Measurements from ENCODE around the gene NOTCH1.

NOTCH1 gene

GRCh38 chr9:136515276-136515675, 30.6 kb downstream of the NOTCH1 start:
- no peak for TF ChIP-seq POLR2AphosphoS5 (IDR thresholded peaks at IDR 0.05; ENCODE audit: low read depth)
- TF ChIP-seq SPI1 (IDR thresholded peaks at IDR 0.05; ENCODE audit: borderline replicate concordance, low read depth) = no peak
- TF ChIP-seq GABPA (IDR thresholded peaks at IDR 0.05; ENCODE audit: low read depth) = no peak
- no peak for TF ChIP-seq CTCF (IDR thresholded peaks at IDR 0.05; ENCODE audit: insufficient read depth, low read length)
- no peak for DNase-seq (ENCODE audit: low read depth in 1 of 2, low spot score in 1 of 2)
- H3K27ac ChIP-seq (replicated peaks) = no peak overlapping the region
- H3K4me3 ChIP-seq (replicated peaks; ENCODE audit: insufficient read depth, low read length) = no peak overlapping the region
- no peaks in the 10 kb centered on the region for H3K27me3 ChIP-seq (ENCODE audit: insufficient read depth, poor library complexity, severe bottlenecking)

GRCh38 chr9:136514022-136514714, 31.7 kb downstream of the NOTCH1 start:
- Histone ChIP-seq H3K27ac (replicated peaks) (no peak overlapping the region), H3K27me3 (ENCODE audit: insufficient read depth, poor library complexity, severe bottlenecking) (no peaks in the 10 kb centered on the region), H3K4me3 (replicated peaks; ENCODE audit: insufficient read depth, low read length) (no peak overlapping the region)
- TF ChIP-seq POLR2AphosphoS5 (IDR thresholded peaks at IDR 0.05; ENCODE audit: low read depth) (no peak), REST (IDR thresholded peaks at IDR 0.05; ENCODE audit: insufficient replicate concordance, low read depth) (no peak), GABPA (IDR thresholded peaks at IDR 0.05; ENCODE audit: low read depth) (no peak), CTCF (IDR thresholded peaks at IDR 0.05; ENCODE audit: insufficient read depth, low read length) (no peak), SPI1 (IDR thresholded peaks at IDR 0.05; ENCODE audit: borderline replicate concordance, low read depth) (no peak)
- DNase-seq (ENCODE audit: low read depth in 1 of 2, low spot score in 1 of 2) = no peak

GRCh38 chr9:136513191-136513590, 32.7 kb downstream of the NOTCH1 start:
- no peak for DNase-seq (ENCODE audit: low read depth in 1 of 2, low spot score in 1 of 2)
- TF ChIP-seq REST (IDR thresholded peaks at IDR 0.05; ENCODE audit: insufficient replicate concordance, low read depth) = no peak
- no peak for TF ChIP-seq CTCF (IDR thresholded peaks at IDR 0.05; ENCODE audit: insufficient read depth, low read length)
- no peak for TF ChIP-seq GABPA (IDR thresholded peaks at IDR 0.05; ENCODE audit: low read depth)
- TF ChIP-seq SPI1 (IDR thresholded peaks at IDR 0.05; ENCODE audit: borderline replicate concordance, low read depth) = no peak
- TF ChIP-seq POLR2AphosphoS5 (IDR thresholded peaks at IDR 0.05; ENCODE audit: low read depth) = no peak
- Histone ChIP-seq H3K4me3 (replicated peaks; ENCODE audit: insufficient read depth, low read length) (no peak overlapping the region), H3K27ac (replicated peaks) (no peak overlapping the region), H3K27me3 (ENCODE audit: insufficient read depth, poor library complexity, severe bottlenecking) (no peaks in the 10 kb centered on the region)

GRCh38 chr9:136512651-136513071, 33.2 kb downstream of the NOTCH1 start:
- Histone ChIP-seq H3K27ac (replicated peaks) (no peak overlapping the region), H3K4me3 (replicated peaks; ENCODE audit: insufficient read depth, low read length) (no peak overlapping the region), H3K27me3 (ENCODE audit: insufficient read depth, poor library complexity, severe bottlenecking) (no peaks in the 10 kb centered on the region)
- DNase-seq (ENCODE audit: low read depth in 1 of 2, low spot score in 1 of 2) = no peak
- TF ChIP-seq SPI1 (IDR thresholded peaks at IDR 0.05; ENCODE audit: borderline replicate concordance, low read depth) = no peak
- no peak for TF ChIP-seq CTCF (IDR thresholded peaks at IDR 0.05; ENCODE audit: insufficient read depth, low read length)
- TF ChIP-seq REST (IDR thresholded peaks at IDR 0.05; ENCODE audit: insufficient replicate concordance, low read depth) = no peak
- no peak for TF ChIP-seq GABPA (IDR thresholded peaks at IDR 0.05; ENCODE audit: low read depth)
- no peak for TF ChIP-seq POLR2AphosphoS5 (IDR thresholded peaks at IDR 0.05; ENCODE audit: low read depth)

Measured in HL-60 (cell line).